ENCODE results near the gene TNFRSF11A. TPM values are rescaled to one million over a fixed set of nuclear protein-coding genes. Genes with fewer than 3 reads are reported as not detected.

The TNFRSF11A gene
- total RNA-seq (2014; rRNA removed; shearing (Covaris generic)), result 0.62 and 3.4 TPM in 2 replicates

DNA sequence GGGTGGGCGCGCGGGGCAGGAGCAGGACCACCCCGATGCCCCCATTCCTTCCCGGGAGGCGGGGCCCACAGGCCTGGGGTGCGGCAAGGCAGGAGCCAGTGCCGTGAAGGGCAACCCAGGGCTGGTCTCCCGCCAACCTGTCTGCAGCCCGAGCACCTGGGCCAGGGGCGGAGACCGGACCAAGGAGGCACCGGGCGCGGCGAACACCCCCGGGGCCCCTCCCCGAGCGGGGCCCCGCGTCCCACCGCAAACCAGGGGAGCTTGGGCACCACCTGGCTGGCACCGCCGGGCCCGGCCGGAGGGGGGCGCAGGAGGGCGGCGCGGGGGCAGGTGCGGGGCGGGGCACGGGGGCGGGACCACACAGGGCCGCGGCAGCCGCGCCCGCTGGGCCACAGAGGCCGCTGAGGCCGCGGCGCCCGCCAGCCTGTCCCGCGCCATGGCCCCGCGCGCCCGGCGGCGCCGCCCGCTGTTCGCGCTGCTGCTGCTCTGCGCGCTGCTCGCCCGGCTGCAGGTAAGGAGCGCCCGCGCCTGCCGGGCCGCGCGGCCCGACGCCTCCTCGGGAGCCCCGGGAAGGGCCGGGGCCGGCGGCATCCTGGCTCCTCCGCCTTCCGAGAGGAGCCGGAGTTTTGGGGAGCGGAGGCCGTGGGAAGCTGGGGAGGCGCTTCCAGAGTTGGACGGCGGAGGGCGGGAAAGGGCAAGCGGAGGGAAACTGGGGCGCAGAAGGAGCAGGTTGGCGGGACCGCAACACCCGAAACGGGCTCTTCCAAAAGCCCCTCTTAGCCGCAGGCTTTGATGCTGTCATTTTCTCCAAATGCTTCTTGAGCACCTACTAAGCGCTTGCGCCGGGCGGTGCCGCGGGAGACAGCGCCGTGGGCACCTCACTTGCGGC lies at the start of gene TNFRSF11A:
Gene TNFRSF11A (plus strand): TSS at position 394 of the 889 bp plus-strand sequence. CDS start 43 bp downstream, at position 437.
- no peak for DNase-seq (ENCODE audit: low spot score)

DNA sequence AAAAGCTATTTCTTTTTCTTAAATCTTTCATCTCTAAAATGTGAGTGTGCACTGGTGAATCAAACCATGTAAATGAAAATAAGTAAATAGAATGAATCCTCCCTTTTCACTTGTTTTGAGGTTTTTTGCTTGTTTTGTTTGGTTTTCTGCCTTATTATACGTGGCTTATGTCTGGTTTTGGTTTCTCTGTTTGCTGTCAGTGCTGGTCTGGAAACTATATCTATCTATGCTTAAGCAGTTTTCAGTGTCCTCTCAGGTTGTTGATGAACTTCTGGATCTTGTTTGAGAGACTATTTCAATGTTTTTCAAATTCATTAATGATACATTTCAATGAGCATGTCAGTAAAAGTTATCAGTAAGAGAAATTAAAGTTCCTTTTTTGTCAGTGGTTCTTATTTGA lies 48.1 kb upstream of the TNFRSF11A start:
- no peak for DNase-seq (ENCODE audit: low spot score)

DNA sequence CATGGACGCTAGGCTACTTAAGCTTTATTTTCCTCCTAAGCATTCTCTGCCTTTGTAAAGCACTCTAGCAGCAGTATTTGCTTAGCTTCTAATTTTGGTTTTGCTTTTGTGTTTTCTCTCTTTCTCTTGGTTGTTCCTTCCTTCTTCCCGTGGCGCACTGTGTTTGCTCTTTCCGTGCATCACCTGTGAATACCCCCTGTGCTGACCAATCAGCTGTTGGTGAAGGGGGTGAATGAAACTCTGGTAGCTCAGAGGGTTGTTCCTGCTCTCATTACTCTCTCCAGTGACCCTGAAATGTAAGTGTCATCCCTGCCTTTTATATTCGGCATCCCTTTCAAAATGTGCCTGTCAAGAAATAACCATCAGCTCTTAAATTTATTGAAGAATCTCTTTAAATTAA lies 45.5 kb upstream of the TNFRSF11A start:
- DNase-seq (ENCODE audit: low spot score), result no peak

DNA sequence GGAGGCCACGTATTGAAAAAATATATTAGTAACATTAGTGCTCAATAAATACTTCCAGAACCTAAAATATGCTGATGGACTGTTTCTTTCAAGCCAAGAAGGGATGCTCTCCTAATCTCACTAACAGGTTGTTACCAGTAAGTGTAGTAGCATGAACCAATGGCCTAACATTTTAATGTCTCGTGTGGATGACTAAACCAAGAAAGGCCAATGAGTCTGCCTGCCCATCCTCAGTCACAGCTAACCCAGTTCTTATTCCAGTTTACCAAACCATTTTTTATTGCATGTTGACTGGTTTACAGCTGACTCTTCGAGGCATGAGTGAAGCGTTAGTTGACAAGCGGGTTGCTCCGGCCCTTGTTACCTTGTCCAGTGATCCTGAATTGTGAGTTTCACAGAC lies 45.1 kb upstream of the TNFRSF11A start:
- no peak for DNase-seq (ENCODE audit: low spot score)

DNA sequence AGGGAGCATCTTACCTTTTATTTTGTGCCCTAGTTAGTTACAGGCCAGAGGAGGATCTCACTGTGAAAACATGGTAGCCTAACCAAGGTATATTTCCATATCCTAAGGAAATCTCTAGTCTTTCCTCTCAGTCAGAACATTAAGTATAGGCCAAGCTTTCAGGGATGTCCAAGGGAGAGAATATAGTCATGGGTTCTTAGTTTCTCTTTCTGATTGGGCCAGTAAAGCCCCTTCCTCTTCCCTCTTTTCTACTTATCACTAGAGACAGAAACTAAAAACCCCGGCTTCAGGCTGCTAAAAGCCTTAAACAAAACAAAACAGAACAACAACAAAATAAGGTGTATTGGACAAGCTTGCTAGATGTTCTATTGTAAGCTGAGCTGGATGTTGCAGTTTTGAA lies 44.3 kb upstream of the TNFRSF11A start:
- no peak for DNase-seq (ENCODE audit: low spot score)

DNA sequence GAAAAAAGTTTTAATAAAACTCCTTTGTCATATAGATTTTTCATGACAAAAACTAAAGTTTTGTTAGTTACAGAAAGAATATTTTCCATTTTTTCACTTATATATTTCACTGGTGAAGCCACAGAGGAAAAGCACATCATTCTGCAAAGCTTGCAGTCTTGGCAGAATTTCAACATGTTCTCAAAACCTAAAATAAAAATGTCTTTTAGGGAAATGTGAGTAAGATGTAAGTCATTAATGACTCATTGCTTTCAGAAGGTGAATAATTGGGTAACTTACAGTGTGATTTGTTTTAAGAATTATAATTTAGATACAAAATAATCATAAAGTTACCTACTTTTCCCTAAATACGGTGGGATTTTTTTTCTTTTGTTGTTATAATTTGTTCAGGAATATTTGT lies 43.4 kb upstream of the TNFRSF11A start:
- DNase-seq (ENCODE audit: low spot score), result peak; percentile 41

DNA sequence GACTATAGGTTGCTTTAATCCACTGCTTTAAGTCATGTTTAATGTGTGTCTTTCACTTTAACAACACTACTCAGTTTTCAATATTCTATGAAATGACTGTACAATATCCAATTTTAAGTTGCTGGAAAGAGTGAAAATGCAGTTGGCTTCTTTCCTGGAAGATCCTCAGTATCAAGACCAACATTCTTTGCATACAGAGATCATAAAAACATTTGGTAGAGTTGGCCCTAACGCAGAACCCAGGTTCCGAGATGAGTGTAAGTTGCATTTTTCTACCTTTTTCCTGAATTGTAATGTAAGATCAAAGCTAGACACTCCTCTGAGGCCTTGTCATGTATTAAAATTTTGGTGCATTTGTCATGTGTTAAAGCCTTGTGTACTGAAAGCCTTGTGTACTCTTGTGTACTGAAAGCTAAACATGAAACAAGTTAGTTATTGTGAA lies 42.9 kb upstream of the TNFRSF11A start:
- DNase-seq (ENCODE audit: low spot score), result peak; percentile 20

DNA sequence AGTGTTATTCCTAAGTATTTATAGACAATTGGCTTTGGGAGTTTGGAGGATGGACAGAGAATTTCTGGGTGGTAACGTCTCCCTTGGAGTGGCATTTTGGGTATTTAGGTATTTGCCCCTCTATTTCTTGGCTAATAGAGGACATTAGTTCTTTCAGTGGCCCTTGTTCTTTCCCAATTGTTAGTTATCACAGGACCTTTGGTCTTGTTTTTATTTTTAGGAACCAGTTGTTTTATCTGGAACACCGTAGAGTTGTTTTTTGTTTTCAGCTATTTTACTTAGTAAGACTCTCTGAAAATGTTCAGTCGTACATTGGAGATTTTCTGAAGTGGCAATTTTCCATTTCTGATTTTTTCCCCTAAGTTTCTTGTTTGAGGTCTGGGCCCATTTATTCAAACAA lies 40.5 kb upstream of the TNFRSF11A start:
- no peak for DNase-seq (ENCODE audit: low spot score)

DNA sequence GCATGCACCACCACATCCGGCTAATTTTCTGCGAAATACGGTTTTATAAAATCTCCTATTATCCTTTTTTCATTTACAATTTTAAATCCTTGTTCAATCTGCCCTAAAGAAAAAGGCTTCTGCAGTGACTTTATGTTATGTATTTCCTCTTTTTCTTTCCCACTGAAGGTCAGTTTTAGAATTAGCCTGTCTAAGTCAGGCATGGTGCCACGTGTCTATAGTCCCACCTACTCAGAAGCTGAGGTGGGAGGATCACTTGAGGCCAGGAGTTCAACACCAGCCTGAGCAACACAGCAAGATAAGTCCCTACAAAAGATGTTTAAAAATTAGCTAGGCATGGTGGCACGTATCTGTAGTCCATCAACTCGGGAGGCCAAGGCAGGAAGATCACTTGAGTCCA lies 39.8 kb upstream of the TNFRSF11A start:
- DNase-seq (ENCODE audit: low spot score), result no peak

DNA sequence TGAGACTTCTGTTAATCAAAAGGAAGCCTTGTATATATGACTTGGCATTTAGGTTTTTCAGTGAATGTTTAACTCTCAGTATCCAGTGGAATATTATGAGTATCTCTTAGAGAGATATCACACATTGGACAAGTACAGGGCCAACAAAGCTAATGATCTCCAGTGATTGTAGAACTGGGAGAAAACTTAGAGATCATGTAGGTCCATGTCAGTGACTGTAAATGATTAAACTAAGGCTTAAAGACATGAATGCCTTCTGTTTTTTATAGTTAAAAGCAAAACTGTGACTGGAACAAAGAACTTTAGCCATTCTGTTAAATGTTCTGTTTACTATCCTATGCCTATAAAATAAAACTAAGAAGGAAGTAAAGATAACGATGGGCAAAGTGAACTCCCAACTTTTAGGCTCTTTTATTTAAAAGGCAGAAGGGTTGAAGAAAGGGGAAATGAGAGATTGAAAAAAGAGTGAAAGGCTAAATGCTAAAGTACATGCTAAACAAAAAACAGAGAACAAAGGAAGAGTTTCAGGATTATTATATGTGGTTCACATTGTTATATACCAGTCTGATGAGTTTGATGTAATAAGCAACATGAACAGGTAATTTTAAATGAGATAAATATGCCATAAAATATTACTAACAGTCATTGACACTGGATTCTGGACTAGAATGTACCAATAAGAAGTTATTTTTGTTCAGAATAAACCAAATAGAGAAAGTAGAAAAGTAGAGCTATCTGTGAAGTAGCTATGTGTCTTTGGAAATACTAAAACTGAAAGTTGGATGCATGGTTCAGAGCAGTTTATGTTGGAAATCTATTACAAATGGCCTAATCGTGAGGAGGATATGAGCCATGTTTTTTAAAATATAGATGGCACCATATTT lies 37.1 kb upstream of the TNFRSF11A start:
- no peak for DNase-seq (ENCODE audit: low spot score)

DNA sequence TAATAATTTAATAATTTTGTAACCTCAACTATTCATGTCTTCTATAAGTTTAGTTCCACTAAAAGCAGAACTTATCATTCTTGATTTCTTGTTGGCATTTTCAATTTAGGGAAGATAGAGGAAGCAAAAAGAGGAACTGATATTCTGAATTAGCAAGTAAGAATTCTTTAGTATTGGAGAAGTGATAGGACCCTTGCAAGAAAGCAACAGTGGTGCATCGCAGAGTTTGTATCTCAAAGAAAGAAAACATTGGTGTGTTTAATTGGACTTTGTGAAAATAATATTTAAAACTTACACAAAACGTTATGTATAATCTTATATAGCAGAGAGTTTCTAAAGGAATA lies 36.5 kb upstream of the TNFRSF11A start:
- DNase-seq (ENCODE audit: low spot score), result no peak

DNA sequence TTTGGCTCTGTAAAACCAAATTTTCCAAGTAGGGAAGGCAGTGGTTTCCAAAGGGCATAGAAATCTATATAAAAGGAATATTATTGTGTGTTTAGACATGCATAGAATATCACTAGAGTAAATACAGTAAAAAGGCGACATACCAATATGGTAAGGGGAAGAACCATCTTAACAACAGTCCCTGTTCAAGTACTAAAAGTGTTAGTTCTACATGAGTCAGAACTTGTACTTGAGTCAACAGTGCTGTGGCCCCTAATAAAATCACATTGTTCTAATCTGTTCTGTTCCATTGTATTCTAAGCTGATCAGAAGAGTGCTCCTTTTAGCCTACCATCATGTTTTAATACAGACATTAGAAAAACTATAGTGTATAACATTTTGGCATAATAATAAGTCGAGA lies 36.1 kb upstream of the TNFRSF11A start:
- DNase-seq (ENCODE audit: low spot score), result no peak

DNA sequence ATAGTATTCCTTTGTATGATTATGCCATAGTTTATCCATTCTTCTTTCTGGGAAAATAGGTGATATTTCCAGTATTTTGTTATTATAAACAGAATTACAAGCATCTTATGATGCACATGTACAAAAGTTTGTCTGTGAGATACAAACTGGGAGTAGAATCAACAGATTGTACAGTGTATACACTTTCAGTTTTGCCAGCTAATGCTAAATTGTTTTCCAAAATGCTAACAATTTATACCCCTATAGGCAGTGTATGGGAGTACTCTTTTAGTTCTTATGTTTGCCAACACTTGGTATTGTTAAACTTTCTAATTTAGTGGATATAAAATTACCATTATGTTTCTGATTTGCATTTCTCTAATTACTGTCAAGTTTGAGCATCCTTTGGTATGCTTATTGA lies 31.0 kb upstream of the TNFRSF11A start:
- DNase-seq (ENCODE audit: low spot score), result no peak

DNA sequence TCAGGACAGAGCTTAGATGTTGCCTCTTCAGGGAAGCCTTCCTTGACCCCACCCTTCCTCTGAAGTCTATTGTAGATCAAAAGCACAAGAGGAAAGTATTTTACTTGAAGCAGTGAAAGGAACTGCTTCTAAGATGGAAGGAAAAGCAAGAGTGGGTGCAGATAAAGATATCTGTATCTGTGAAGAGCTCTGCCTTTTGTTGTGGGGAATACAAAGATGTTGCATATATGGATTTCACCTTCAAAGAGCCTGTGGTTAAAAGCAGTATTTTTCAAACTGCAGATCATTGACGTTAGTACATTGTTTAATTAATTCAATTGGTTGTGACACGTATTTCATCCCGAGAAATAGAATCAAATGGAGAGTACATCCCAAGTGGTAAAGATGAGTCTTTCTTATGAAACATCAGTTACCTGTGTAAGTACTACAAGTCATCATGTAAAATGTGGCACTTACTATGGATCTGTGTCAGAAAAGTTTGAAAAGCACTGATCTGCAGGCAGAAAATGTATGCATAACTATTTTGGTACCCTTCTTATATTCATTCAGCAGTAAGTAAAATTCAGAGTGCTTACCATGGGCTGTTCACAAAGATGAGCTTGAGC lies 24.6 kb upstream of the TNFRSF11A start:
- DNase-seq (ENCODE audit: low spot score), result no peak

DNA sequence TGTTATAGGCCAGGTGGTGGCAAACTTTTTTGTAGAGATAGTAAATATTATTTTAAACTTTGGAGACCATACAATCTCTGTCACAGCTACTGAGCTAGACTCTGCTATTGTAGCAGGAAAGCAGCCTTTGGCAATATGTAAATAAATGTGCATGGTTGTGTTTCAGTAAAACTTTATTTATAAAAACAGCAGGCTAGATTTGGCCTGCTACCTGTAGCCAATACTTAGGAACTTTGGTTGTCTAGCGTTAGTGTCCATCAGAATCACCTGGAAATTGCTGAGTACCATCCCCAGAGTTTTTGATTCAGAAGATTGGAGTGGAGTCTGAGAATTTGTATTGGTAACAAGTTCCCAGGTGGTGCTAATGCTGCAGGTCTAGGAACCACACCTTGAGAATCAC lies 23.8 kb upstream of the TNFRSF11A start:
- DNase-seq (ENCODE audit: low spot score), result no peak

DNA sequence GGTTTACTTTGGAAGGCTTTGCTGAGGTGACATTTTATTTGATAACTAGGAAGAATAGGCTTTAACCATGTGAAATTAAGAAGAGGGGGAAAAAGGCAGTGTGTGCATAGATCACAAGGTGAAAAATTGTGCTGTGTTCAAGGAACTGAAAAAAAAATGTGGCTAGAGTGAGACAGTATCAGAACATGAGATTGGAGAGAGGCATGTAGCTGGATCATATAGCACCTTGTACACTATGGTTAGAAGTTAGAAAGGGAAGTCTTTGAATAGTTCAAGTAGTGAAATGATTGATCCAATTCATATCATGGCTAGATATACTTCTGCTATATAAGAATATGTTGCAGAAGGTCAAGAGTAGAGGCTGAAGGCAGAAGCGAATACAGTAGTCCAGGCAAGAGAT lies 12.3 kb upstream of the TNFRSF11A start:
- no peak for DNase-seq (ENCODE audit: low spot score)

DNA sequence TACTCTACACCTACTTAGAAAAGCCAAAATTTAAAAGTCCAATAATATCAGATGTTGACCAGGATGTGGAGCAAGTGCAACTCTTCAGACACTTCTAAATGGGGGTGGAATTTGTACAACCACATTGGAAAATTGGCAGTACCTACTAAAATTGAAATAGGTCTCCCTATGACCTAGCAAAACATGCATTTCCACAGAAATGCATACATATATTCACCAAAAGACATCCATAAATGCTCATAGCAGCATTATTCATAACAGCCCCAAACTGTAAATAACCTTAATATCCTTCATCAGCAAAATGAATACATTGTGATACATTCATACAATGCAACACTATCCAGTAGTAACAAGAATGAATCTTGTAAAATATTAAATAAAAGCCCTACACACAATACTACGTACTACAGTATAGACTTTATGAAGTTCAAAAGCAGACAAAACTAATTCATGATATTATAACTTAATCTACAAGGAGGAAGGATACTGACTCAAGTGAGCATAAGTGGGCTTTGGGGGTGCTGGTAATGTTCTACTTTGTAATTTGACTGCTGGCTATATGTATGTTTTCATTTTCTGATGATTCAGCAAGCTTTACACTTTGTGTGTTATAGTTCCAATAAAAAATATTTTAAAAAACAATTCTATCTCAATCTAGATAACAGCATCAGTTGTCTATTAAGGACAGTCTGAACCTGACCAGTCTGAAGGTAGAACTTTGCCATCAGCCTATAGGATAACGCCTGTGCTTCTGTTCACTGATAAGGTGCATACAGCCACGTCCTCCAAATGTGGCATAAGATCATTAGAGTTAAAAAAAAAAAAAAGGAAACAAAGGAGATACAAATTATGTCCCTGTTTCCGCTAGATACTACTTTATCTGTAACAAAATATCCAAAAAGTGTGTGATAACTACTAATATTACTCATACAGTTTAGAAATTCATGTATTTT lies 6.6 kb upstream of the TNFRSF11A start:
- no peak for DNase-seq (ENCODE audit: low spot score)

DNA sequence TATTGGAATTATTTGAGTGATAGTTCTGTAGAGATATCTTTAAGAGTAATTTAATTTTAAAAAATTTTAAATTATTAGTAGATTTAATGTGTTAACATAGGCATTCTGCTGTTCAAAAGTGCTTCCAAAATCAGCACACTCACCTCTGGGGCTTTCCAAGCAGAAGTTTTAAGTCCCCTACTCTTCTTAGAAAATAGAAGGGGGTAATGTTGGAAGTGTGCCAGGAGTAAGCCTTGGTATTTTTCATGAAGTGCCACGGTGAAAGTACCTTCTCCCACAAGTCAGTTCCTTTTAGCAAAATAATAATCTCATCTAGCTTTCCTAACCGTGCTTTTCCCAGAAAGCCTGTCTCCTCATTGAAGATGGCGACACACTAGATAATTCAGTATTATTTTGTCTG lies 3.9 kb upstream of the TNFRSF11A start:
- no peak for DNase-seq (ENCODE audit: low spot score)

DNA sequence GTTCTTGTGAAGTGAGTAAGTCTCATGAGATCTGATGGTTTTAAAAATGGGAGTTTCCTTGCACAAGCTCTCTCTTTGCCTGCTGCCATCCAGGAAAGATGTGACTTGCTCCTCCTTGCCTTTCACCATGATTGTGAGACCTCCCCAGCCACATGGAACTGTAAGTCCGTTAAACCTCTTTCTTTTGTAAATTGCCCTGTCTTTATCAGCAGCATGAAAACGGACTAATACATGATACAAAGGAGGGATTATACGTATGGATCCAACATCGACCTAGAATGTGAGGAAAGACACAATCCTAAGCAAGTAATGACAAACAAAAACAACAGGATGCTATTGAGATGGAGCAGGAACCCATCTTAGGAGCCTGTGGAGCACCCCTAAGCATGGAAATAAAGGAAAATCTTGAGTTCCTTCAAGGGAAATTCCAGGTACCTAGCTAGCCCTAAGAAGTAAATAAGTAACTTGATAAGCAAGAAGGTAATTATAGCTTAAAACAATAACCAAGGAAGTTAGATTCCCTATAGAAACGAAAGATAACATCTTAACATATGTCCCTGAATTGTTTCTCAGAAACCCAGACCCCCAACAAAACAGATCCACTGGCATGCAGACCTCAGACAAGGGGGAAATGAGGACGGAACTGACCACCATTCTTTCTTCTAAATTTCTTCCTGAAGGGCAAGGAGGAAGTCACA lies 1.5 kb upstream of the TNFRSF11A start:
- no peak for DNase-seq (ENCODE audit: low spot score)

DNA sequence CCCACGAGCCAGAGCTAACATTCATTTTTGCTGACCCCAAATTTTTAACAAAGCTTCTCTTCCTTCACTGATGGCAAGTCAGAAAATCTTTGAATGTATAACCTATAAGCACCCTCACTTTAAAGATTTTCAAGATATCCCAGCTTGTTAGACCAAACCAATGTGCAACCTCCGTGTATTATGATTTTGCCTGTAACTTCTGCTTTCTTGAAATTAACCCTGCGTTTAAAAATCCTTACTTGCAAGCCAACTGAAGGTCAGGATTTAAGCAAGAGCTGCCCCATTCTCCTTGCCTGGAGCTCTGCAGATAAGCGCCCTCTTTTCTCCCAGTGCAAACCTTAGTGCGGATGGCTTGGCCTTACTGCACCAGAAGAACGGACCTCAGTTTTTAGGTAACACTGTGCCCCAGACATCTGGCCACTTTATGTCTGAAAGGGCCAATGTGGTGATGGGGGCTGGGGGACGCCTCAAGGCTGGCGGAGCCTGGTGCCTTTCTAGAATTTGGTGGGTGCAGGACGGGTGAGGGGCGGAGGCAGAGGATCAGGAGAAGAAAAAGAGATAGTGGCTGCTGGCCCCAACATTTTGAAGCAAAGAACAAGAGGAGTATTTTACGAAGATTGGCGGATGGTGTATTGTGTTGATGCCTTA lies 805 bp upstream of the TNFRSF11A start:
- DNase-seq (ENCODE audit: low spot score), result no peak

Measured in A172 (cell line).